Stimulated activated CD4-positive, alpha-beta T cell treated with anti-CD3 and anti-CD28 coated beads, Interleukin-1b, Interleukin-23, amount 100 ng/mL, for 1 hour (primary cell): ENCODE measurements around the gene ST3GAL3.

Experiments
- DNase-seq, 2 donors: peaks; one replicate each; pipeline ENCODE4 v3.0.0-alpha.2; 2020; ENCODE audit warnings: low read depth in 2 of 2

ST3GAL3 gene, protein sequence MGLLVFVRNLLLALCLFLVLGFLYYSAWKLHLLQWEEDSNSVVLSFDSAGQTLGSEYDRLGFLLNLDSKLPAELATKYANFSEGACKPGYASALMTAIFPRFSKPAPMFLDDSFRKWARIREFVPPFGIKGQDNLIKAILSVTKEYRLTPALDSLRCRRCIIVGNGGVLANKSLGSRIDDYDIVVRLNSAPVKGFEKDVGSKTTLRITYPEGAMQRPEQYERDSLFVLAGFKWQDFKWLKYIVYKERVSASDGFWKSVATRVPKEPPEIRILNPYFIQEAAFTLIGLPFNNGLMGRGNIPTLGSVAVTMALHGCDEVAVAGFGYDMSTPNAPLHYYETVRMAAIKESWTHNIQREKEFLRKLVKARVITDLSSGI

DNA sequence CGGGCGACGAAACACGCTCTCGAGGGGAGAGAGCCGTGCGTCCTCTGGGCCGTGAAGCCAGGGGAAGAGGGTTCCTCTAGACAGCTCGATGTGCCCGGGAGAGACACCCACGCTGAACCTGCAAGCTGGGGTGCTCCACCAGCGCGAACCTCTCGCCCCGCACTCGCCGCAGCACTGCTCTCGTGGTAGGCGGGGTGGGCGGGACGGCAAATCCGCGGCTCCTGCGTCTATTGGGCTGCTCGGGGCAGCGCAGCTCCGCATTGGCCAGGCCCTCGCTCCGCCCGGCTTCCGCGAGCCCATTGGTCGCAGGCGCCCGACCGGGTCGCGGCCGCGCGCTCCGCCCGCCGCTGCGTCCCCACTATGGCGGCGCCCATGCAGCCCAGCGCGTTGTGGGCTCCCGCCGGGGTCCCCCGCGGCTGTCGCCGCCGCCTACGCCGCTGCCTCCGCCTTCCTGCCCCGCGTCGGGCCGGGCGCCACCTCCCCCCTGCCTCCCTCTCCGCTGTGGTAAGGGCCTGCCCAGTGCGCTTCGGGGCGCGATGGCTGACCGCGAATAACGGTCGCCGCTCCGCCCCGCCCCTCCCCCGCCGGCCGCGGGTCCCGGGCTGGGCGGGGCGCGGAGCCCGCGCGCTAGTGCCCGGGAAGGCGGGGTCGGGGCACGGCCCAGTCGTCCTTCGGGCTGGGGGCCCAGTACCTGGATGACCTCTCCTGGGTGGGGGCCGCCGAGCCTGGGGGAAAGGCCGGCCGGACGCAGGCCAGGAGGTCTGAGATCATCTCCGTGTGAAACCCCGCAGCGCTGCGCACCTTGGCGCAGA, at the start of gene ST3GAL3:
ST3GAL3 (plus strand) TSS at position 347 of the 812 bp plus-strand sequence. CDS start 28,727 bp downstream, outside the sequence.
- peak; percentile 70 to 79 for DNase-seq

DNA sequence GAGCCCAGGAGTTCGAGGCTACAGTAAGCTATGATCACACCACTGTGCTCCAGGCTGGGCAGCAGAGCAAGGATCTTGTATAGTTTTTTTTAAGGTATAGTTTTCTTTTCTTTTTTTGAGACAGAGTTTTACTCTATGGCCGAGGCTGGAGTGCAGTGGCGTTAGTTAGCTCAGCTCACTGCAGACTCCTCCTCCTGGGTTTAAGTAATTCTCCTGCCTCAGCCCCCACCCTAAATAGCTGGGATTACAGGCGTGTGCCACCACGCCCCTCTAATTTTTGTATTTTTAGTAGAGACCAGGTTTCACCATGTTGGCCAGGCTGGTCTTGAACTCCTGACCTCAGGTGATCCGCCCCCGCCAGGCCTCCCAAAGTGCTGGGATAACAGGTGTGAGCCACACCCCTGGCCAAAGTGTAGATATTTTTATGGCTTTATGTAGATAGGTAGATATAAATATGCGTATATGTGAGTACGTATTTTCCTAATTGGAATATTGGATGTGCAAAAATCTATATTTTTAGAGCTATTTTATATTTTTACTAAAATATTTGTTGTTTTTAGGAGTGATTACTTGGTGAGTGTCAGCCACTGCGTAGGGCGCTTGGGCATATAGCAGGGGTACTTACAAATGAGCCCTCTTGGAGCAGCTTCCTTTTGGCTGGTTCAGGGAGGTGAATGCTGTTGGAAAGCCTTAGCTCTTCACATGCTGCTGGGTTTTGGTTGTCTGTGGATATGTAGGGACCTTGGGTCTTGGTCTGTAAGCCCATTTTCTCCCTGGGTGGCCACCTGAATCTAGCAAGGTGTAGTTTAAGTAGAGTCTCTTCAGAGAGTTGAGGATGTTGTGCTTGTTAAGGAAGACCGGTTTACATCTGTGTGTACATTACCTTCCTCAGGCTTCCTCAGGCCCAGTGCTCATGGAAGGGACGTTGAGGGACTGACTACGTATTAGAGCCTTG, 47.8 kb upstream of the ST3GAL3 start:
- DNase-seq = no peak

DNA sequence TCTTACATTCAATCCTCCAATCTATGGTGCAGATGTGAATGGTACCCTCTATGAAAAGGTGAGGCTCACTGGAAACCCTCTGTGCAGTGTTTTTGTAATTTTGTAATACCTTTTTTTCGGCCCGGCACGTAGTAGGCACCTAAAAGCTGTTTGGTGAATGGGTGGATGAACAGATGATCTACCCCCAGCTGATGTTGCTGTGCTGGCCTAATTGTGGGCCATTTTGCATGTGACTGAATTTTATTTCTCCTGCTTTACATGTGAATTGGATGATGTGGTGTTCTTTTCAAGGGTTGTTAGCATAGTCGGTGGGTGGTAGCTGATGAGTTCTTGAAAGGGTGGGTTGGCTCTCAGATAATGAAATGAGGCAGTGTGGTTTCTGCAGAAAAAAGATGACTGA, 47.0 kb upstream of the ST3GAL3 start:
- DNase-seq = no peak

DNA sequence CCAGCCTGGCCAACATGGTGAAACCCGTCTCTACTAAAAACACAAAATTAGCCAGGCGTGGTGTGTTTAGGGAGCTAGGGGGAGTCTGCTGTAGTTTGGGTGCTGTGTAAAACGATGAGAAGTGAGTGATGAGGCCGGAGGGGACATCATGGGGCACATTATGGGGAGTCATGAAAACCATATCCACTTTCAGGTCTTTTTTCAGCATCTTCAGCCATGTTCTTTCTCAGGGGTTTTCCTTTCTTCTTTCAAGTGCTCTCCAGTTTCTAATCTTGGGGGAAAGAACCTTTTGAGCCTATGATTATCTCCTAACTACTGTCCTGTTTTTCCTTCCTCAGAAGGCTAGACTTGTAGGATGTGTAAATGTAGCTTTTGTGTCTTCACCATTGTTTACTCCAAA, 43.0 kb upstream of the ST3GAL3 start:
- DNase-seq = no peak

DNA sequence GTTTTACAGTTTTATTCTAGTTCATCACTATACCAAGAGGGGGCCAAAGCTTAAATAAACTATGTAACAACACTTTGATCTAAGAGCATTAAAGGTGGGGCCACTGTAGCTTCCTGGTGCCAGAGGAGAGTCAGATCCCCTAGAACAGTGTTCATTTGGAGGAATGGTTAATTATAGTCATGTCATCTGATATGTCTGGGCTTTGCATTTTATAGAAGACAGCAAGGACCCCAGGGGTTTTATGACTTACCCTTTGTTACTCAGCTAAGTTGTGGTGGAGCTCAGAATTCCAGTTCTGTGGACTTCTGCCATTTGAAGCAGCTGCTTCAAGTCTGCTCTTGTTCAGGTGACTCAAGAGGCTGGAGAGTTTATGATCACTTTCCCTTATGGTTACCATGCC, 40.7 kb upstream of the ST3GAL3 start:
- no peak for DNase-seq

DNA sequence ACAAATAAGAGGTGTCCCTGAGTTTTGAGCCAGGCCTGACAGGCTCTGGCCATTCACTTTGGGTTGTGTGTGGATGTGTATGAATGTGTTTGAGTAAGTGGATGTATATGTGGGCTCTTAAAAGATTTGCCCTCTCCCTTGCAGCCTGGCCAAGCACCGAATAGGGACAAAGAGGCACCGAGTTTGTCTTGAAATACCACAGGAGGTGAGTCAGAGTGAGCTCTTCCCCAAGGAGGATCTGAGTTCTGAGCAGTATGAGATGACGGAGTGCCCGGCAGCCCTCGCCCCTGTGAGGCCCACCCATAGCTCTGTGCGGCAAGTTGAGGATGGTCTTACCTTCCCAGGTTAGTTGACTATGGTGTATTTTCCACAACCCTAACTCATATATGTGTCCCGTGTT, 38.4 kb upstream of the ST3GAL3 start:
- DNase-seq = no peak

DNA sequence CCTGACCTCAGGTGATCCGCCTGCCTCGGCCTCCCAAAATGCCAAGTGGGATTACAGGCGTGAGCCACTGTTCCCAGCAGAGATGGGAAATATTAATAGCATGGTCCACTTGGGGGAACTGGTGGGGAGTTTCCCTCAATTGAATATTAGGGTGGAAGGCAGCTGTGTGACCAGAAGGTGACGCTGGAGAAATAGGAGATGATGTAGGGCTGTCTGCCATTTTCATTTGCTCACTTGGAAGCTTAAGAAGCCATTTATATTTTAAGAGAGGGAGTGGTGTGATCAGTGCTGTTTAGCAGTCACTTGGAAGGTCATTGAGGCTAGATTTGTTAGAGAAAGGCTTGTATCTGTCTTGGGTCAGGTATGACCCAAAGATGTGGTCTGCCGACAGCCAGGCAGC, 37.5 kb upstream of the ST3GAL3 start:
- DNase-seq = no peak

DNA sequence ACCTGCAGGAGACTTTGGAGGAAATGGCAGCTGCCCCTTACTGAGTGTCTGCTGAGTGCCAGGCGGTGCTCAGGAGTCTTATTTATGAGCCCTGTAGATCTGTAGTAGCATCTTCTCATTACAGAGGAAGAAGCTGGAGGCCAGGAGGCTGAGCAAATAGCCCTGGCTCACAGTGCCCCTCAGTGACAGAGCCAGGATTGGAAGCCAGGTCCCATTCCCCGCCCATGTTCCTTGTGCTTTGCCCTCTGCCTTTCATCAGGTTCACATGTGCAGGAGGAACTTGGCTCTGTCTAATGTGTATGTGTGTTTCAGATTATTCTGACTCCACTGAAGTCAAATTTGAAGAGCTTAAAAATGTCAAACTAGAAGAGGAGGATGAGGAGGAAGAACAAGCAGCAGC, 36.1 kb upstream of the ST3GAL3 start:
- no peak for DNase-seq

DNA sequence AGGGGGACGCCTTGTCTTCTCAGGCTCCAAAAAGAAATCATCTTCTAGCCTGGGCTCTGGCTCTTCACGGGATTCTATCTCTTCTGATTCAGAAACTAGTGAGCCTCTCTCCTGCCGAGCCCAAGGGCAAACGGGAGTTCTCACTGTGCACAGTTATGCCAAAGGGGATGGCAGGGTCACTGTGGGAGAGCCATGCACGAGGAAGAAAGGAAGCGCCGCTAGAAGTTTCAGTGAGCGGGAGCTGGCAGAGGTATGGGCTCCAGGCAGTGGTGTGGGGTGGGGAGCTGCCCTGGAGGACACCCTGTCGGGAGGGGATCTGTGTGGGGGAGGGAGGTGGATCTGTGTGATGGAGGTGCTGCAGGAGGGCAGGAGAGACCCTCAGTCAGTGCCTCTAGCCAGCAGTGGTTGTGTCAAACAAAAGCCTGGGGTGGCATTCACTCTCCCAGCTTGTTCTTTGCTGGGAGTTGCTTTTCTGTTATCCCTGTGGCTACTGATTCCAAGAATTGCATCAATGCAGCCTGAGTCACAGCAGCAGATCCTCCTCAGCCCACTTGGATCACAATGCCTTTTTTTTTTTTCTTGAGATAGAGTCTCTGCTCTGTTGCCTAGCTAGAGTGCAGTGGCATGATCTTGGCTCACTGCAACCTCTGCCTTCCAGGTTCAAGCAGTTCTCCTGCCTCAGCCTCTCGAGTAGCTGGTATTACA, 35.6 kb upstream of the ST3GAL3 start:
- DNase-seq = no peak

DNA sequence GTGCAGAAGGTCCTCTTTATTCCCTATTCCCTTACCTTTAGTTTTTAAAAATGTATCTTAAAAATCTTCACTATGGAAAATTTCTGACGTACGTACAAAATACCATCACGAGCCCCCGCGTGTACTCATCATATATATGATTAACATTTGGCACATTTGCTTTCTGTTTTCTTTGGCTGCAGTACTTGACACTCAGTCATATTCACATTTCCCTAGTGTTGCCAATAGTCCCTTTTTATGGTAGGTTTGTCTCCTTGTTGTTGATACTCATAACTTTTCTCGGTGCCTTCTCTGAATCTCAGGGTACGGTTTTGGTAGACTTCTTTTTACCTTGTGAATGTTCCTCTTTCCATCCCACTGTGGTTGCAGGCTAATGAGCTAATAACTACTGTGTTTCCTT, 34.1 kb upstream of the ST3GAL3 start:
- DNase-seq = no peak

DNA sequence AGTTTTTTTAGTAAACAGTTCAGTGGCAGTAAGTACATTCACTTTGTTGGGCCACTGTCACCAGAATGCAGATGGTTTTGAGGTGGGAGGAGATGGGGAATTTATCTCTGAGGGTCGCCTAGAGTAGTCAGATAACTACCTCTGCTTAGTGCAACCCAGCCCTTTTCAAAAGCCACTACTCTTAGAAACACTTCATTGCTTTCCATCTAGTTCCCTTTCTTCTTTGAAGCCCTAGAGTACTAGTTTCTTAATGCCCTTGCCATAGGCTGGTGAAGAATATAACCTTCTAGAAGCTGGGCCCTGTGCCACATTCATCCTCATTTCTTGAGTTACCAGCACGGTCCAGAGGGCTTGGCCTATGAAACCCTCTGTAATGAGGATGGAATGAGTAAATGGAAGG, 28.4 kb upstream of the ST3GAL3 start:
- no peak for DNase-seq

DNA sequence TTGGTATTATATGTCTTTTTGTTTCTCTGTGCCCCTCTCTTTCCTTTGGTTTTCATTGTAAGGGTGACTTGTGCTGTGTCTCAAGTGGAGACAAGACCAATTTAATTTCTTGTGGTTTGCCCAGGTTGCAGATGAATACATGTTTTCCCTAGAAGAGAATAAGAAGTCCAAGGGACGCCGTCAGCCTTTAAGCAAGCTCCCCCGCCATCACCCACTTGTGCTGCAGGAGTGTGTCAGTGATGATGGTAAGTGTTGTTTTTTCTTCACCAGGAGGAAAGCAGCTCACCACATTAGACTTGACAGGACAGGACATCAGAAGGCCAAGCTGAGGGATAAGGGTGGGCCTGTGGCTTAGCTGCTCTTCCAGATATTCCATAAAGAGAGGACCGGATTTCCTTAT, 23.8 kb upstream of the ST3GAL3 start:
- no peak for DNase-seq

DNA sequence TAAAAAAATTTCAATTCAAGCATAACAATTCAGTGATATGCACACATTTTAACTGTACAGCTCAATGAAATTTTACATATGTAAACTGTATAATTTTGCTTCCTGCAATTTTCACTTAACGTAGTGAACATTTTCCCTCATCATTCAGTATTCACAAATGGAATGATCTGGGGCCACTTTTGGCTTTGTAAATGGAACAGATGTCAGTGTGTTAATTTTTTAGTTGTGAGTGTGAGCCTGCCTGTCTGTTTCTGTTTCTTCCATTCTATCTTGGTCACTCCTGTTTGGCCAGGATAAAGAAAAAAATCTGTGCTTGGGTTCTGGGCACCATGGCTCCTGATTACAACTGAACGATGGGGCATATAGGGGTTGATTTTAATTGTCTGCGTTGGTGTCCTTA, 20.5 kb upstream of the ST3GAL3 start:
- no peak for DNase-seq

DNA sequence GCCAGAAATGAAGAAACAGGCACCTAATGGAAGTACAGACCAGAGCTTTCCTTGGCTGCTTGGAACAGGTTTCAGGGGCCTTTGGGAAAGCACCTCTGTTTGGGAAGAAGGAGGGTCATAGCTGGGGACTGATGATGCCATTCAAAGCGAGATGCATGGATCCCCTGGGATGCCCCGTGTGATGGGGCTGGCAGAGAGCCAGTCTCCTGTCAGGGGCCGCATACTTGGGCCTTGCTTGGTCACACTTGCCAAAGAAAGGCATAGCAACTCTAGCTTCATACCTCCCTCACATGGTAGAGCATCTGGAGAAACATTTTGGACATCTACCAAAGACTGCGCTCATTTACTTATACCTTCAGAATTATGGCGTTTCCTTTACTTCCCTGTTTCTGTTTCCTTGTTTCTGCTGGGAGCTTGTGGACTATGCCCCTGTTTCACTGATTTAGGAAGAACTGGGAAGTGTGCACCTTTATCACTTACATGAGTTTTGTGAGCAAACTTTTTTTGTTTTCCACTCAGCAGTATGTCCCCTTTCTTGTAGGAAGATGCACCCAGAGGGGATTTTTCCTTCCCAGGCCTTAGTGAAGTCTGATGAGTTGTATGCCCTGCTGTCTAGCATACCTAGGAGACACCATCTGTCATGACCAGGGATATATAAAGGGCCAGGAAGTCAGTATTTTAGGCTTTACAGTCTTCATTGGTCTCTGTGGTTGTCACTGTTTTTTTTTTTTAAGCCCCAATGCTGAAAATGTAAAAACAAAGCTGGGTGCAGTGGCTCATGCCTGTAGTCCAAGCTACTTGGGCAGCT, 19.8 kb upstream of the ST3GAL3 start:
- no peak for DNase-seq

DNA sequence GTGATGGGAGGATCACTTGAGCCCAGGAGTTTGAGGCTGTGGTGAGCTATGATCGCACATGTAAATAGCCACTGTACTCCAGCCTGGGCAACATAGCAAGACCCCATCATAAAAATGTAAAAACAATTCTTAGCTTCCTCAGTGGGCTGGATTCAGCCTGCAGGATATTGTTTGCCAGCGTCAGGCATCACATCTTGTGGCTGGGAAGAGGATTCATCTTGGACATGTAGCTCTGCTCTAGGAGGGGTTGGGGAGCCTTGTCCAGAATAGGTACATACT, 19.3 kb upstream of the ST3GAL3 start:
- no peak for DNase-seq

DNA sequence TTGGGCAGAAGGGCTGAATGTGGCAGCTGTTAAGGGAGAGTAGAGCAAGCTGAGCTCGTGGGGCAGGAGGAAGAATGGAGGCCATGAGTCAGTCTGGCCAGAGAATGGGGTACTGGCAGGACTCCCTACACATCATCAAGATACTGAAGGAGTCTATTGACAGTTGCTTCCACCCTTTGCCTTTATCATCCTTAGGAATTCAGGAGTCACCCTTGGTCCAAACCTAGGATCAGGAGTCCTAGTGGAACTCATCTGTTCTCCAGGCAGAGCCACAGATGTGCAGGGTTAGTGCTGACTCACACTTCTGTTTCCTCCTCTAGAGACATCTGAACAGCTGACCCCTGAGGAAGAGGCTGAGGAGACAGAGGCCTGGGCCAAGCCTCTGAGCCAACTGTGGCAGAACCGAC, 18.7 kb upstream of the ST3GAL3 start:
- DNase-seq = no peak

DNA sequence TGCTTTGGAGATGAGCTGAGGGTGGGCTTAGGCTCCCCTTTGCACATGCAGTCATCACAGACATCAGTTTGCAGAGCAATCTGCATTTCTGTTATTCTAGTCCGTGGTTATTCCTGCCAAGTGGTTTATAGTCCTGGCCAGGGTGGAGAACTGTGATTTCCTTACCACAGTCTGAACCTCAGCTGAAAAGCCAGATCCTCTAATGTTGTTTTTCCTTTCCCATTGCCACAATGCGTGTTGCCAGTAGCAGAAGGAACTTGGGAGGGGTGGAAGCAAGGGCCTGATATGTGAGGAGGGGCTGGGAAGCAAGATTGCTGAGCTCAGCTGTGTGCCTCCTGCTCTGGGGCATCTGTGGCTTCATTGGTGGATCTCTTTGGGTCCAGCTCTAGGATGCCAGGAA, 18.0 kb upstream of the ST3GAL3 start:
- no peak for DNase-seq

DNA sequence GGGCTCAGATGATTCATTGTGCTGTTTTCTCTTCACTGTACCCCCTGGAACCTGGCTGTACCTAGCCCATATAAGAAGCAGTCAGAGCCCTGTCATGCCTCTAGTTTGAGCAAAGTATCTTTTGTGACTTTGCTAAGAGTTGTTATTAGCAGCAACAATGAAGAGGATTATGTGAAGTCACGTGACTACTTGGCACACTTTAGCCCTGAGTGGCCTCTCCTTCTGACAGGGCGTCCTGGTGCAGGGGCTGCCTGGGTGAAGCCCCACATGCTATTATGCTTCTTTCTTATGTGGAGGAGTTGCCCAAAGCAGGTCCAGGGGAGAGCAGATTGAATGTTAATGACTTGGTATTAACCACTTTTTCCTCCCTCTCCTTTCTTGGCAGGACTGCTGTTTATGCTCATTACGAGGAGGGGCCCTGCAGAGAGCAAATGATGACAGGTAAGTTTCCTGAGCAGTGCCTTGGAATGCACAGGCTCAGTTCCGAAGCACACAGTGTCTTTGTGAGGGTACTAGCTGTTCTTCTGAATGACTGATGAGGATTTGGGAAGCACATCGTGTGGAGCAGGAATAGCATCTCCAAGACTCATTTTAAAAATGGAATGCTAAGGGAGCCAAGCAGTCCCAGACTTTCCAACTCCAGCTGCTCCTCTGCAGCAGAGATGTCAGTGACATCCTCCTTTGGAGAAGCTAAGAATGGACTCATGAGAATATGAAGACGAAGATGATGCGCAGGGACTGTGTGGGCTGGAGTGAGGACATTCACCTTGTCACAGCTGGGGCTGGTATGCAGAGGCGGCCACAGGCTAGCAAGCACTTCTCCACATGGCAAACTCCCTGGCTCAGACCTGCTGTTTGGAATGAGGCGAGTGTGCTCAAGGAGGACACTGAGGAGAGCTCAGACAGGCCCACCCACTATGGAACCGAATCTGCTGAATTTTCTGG, 15.2 kb upstream of the ST3GAL3 start:
- no peak for DNase-seq

DNA sequence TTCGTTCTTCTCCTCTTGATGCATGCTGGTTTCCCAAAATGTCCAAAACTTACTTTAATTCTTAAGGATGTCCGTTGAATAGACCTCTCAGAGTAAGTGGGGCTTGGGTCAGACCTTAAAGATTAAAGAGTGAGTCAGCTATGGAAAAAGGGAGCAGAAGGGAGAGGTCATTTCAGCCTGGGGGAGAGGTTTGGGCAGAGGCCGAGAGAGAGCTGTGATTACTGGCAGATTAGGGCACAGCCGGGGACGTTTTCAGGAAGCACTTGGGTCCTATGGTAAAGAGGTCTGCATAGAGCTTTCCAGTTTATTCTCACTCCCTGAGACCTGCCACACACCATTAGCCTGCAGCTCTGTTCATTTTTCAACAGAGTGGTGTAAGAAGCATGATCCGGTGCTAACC, 14.0 kb upstream of the ST3GAL3 start:
- no peak for DNase-seq

DNA sequence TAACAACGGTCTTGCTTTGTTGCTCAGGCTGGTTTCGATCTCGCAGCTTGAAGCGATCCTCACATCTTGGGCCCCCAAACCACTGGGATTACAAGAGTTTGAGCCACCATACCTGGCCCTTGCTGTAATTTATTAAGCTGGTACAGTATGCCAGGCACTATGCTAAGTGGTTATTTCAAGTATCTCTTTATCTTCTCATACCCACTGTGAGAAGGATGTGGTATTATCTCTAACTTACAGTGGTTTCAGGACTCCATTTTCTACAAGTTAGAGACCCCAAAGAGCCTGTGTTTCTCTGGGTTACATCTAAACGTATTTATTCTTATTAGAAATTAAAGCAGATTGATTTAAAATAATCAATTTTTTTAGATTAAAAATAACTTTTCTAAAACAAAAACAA, 8.1 kb upstream of the ST3GAL3 start:
- DNase-seq = no peak
